ENCODE measurements around the gene KLK14.

Gene KLK14

DNA sequence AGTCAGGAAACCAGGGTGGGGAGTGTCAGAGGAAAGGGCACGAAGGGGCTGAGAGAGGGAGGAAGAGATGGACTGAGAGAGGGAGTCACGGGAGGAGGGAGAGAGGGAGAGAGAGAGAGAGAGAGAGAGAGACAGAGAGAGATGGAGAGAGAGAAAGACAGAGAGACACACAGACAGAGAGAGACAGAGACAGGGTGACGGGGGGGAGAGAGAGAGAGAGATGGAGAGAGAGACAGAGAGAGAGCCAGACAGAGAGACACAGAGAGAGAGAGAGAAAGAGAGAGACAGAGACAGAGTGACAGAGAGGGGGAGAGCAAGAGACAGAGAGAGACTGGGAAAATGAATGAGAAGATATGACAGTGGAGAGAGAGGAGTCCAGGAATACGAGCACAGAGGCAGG lies 494 bp upstream of the KLK14 start:
- Histone ChIP-seq H3K9me3 (ENCODE audit: control insufficient read depth, low read length) (no peaks in the 10 kb centered on the region), H3K4me3 (ENCODE audit: low read length) (no peak overlapping the region), H3K36me3 (ENCODE audit: control insufficient read depth, insufficient read depth, low read length, severe bottlenecking) (no peaks in the 10 kb centered on the region), H3K27me3 (replicated peaks; ENCODE audit: control insufficient read depth, insufficient read depth, low read length) (peaks cover 30% of the 10 kb centered on the region), H3K9ac (ENCODE audit: low read length) (no peak overlapping the region), H3K4me1 (ENCODE audit: control insufficient read depth, insufficient read depth, low read length) (no peaks in the 10 kb centered on the region)
- DNase-seq (ENCODE audit: low read depth): no peak

- Histone ChIP-seq H3K9me3 (ENCODE audit: control insufficient read depth, low read length) (no peaks in the 10 kb centered on the region), H3K36me3 (ENCODE audit: control insufficient read depth, insufficient read depth, low read length, severe bottlenecking) (no peaks in the 10 kb centered on the region), H3K27me3 (replicated peaks; ENCODE audit: control insufficient read depth, insufficient read depth, low read length) (peaks cover 34% of the 10 kb centered on the region), H3K9ac (ENCODE audit: low read length) (no peak overlapping the region), H3K4me3 (ENCODE audit: low read length) (no peak overlapping the region), H3K4me1 (ENCODE audit: control insufficient read depth, insufficient read depth, low read length) (no peaks in the 10 kb centered on the region)
- DNase-seq (ENCODE audit: low read depth): no peak
These were observed 1.2 kb downstream of the KLK14 start for GRCh38 chr19:51081476-51081875.

GRCh38 chr19:51079481-51080110 lies 3.1 kb downstream of the KLK14 start:
- H3K27me3 ChIP-seq (replicated peaks; ENCODE audit: control insufficient read depth, insufficient read depth, low read length): peaks cover 36% of the 10 kb centered on the region
- H3K4me1 ChIP-seq (ENCODE audit: control insufficient read depth, insufficient read depth, low read length): no peaks in the 10 kb centered on the region
- H3K9ac ChIP-seq (ENCODE audit: low read length): no peak overlapping the region
- H3K9me3 ChIP-seq (ENCODE audit: control insufficient read depth, low read length): no peaks in the 10 kb centered on the region
- no peak for DNase-seq (ENCODE audit: low read depth)
- H3K36me3 ChIP-seq (ENCODE audit: control insufficient read depth, insufficient read depth, low read length, severe bottlenecking): no peaks in the 10 kb centered on the region
- H3K4me3 ChIP-seq (ENCODE audit: low read length): no peak overlapping the region

DNA sequence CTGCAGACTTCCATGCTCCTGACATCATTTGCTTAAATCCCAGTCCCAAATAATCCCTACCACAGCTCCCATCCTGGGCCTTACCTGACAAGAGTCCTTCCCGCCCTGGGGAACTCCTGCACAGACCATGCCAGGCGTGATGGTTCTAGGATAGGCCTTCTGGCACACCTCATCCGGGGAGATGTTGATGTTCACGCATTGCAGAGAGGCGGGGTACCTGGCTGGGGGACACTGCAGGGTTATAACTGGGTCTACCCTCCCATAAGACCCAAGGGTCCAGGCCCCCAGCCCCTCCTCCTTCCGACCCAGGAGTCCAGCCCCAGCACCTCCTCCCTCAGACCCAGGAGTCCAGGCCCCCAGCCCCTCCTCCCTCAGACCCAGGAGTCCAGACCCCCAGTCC lies 4.0 kb downstream of the KLK14 start:
- no peak for DNase-seq (ENCODE audit: low read depth)
- peaks cover 7% of the 10 kb centered on the region for H3K9me3 ChIP-seq (ENCODE audit: control insufficient read depth, low read length)
- no peaks in the 10 kb centered on the region for H3K4me1 ChIP-seq (ENCODE audit: control insufficient read depth, insufficient read depth, low read length)
- H3K9ac ChIP-seq (ENCODE audit: low read length): no peak overlapping the region
- no peaks in the 10 kb centered on the region for H3K36me3 ChIP-seq (ENCODE audit: control insufficient read depth, insufficient read depth, low read length, severe bottlenecking)
- H3K27me3 ChIP-seq (replicated peaks; ENCODE audit: control insufficient read depth, insufficient read depth, low read length): peaks cover 28% of the 10 kb centered on the region
- no peak overlapping the region for H3K4me3 ChIP-seq (ENCODE audit: low read length)

- no peak for DNase-seq (ENCODE audit: low read depth)
- Histone ChIP-seq H3K4me3 (ENCODE audit: low read length) (no peak overlapping the region), H3K9ac (ENCODE audit: low read length) (no peak overlapping the region), H3K9me3 (ENCODE audit: control insufficient read depth, low read length) (peaks cover 14% of the 10 kb centered on the region), H3K4me1 (ENCODE audit: control insufficient read depth, insufficient read depth, low read length) (no peaks in the 10 kb centered on the region), H3K27me3 (replicated peaks; ENCODE audit: control insufficient read depth, insufficient read depth, low read length) (peaks cover 21% of the 10 kb centered on the region), H3K36me3 (ENCODE audit: control insufficient read depth, insufficient read depth, low read length, severe bottlenecking) (no peaks in the 10 kb centered on the region)
These were observed 4.6 kb downstream of the KLK14 start for GRCh38 chr19:51078104-51078503.

DNA sequence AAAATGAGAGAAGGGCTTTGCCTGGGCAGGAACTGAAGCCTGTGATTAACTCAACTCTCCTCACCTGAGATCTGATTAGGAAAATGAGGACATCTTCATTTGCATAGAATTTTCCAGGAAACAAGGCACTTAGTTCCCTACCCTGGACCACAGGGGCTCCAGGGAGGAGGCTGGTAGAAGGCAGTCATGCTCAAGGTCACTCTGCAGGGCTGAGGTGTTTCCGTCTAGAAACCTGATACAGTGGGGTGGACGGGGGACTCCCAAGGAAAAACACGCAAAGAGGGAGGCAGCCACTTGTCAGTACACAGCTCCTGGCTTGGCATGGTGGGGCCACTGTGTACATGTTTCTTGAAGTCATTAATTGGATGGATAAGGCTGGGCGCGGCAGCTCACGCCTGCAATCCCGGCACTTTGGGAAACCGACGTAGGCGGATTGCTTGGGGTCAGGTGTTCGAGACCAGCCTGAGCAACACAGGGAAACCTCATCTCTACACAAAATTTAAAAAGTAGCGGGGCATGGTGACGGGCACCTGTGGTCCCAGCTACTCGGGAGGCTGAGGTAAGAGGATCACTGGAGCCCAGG lies 6.0 kb downstream of the KLK14 start:
- no peaks in the 10 kb centered on the region for H3K36me3 ChIP-seq (ENCODE audit: control insufficient read depth, insufficient read depth, low read length, severe bottlenecking)
- peaks cover 15% of the 10 kb centered on the region for H3K27me3 ChIP-seq (replicated peaks; ENCODE audit: control insufficient read depth, insufficient read depth, low read length)
- no peak overlapping the region for H3K9ac ChIP-seq (ENCODE audit: low read length)
- no peak for DNase-seq (ENCODE audit: low read depth)
- peaks cover 15% of the 10 kb centered on the region for H3K9me3 ChIP-seq (ENCODE audit: control insufficient read depth, low read length)
- H3K4me1 ChIP-seq (ENCODE audit: control insufficient read depth, insufficient read depth, low read length): no peaks in the 10 kb centered on the region
- no peak overlapping the region for H3K4me3 ChIP-seq (ENCODE audit: low read length)

GRCh38 chr19:51075998-51076397 lies 6.7 kb downstream of the KLK14 start:
- Histone ChIP-seq H3K4me1 (ENCODE audit: control insufficient read depth, insufficient read depth, low read length) (no peaks in the 10 kb centered on the region), H3K4me3 (ENCODE audit: low read length) (no peak overlapping the region), H3K9me3 (ENCODE audit: control insufficient read depth, low read length) (peaks cover 15% of the 10 kb centered on the region), H3K9ac (ENCODE audit: low read length) (no peak overlapping the region), H3K27me3 (replicated peaks; ENCODE audit: control insufficient read depth, insufficient read depth, low read length) (peaks cover 9% of the 10 kb centered on the region), H3K36me3 (ENCODE audit: control insufficient read depth, insufficient read depth, low read length, severe bottlenecking) (no peaks in the 10 kb centered on the region)
- no peak for DNase-seq (ENCODE audit: low read depth)

DNA sequence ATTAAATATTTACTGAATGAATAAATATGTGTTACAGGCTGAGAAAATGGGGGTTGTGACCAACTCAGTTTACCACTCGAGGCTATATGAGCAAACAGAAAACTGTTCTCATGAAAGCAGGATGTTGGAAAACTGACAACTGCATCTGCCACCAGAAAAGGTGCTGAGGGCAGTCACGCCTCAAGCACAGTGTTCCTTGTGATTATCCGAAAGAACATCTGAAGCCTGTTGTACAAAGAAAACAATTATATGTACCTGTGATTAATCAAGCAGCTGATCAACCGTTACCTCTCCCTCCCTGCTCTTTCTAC lies 11.6 kb downstream of the KLK14 start:
- DNase-seq (ENCODE audit: low read depth): no peak
- H3K9ac ChIP-seq (ENCODE audit: low read length): no peak overlapping the region
- H3K27me3 ChIP-seq (replicated peaks; ENCODE audit: control insufficient read depth, insufficient read depth, low read length): no peaks in the 10 kb centered on the region
- H3K4me1 ChIP-seq (ENCODE audit: control insufficient read depth, insufficient read depth, low read length): no peaks in the 10 kb centered on the region
- no peaks in the 10 kb centered on the region for H3K36me3 ChIP-seq (ENCODE audit: control insufficient read depth, insufficient read depth, low read length, severe bottlenecking)
- peaks cover 18% of the 10 kb centered on the region for H3K9me3 ChIP-seq (ENCODE audit: control insufficient read depth, low read length)
- no peak overlapping the region for H3K4me3 ChIP-seq (ENCODE audit: low read length)

GRCh38 chr19:51070334-51071094 lies 12.2 kb downstream of the KLK14 start:
- no peaks in the 10 kb centered on the region for H3K27me3 ChIP-seq (replicated peaks; ENCODE audit: control insufficient read depth, insufficient read depth, low read length)
- H3K9ac ChIP-seq (ENCODE audit: low read length): no peak overlapping the region
- peaks cover 18% of the 10 kb centered on the region for H3K9me3 ChIP-seq (ENCODE audit: control insufficient read depth, low read length)
- no peaks in the 10 kb centered on the region for H3K4me1 ChIP-seq (ENCODE audit: control insufficient read depth, insufficient read depth, low read length)
- no peaks in the 10 kb centered on the region for H3K36me3 ChIP-seq (ENCODE audit: control insufficient read depth, insufficient read depth, low read length, severe bottlenecking)
- no peak for DNase-seq (ENCODE audit: low read depth)
- no peak overlapping the region for H3K4me3 ChIP-seq (ENCODE audit: low read length)

DNA sequence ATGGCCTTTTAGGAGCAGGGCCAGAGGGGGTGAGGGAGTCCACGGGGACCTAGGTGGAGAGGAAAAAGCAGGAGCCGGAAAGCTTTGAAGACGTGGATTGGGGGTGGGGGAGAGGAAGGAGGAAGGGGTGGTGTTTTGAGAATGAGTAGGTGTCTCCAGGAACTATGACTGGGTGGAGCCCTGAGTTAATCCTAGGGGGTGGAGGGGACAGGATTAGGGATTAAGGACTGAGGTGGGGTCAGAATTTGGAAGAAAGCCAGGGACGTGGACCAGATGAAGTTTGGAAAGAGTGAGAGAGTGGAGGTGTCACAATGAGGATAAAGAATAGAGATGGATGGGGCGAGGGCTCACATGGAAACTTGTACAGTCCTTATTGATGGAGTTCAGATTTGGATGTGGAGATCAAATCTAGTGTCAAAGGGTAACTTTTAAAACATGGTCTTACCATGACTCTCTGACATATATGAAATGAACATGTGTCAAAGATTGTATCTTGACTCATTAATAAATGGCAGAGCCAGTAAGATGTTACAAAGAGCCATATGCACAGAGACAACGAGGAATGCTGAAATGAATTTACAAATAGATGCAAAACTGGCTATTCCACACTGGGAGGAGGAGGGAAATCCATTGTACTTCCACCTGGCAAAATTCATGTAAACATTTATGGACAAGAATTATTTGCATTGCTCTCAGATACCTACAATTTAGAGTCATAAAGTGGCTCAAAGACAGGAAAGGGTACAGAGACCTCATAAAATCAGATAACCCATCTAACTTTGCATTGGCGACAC lies 16.1 kb downstream of the KLK14 start:
- H3K9ac ChIP-seq (ENCODE audit: low read length): no peak overlapping the region
- H3K36me3 ChIP-seq (ENCODE audit: control insufficient read depth, insufficient read depth, low read length, severe bottlenecking): no peaks in the 10 kb centered on the region
- peaks cover 3% of the 10 kb centered on the region for H3K9me3 ChIP-seq (ENCODE audit: control insufficient read depth, low read length)
- no peak overlapping the region for H3K4me3 ChIP-seq (ENCODE audit: low read length)
- H3K4me1 ChIP-seq (ENCODE audit: control insufficient read depth, insufficient read depth, low read length): peaks cover 2% of the 10 kb centered on the region
- DNase-seq (ENCODE audit: low read depth): no peak
- no peaks in the 10 kb centered on the region for H3K27me3 ChIP-seq (replicated peaks; ENCODE audit: control insufficient read depth, insufficient read depth, low read length)

- peaks cover 2% of the 10 kb centered on the region for H3K4me1 ChIP-seq (ENCODE audit: control insufficient read depth, insufficient read depth, low read length)
- DNase-seq (ENCODE audit: low read depth): no peak
- H3K36me3 ChIP-seq (ENCODE audit: control insufficient read depth, insufficient read depth, low read length, severe bottlenecking): no peaks in the 10 kb centered on the region
- H3K27me3 ChIP-seq (replicated peaks; ENCODE audit: control insufficient read depth, insufficient read depth, low read length): no peaks in the 10 kb centered on the region
- H3K9me3 ChIP-seq (ENCODE audit: control insufficient read depth, low read length): peaks cover 3% of the 10 kb centered on the region
- H3K4me3 ChIP-seq (ENCODE audit: low read length): no peak overlapping the region
- no peak overlapping the region for H3K9ac ChIP-seq (ENCODE audit: low read length)
These were observed 17.3 kb downstream of the KLK14 start for GRCh38 chr19:51065221-51065960.
